Nephron (organoid): ENCODE measurements around the gene SIAH1.

Experiments
- H3K27ac Mint-ChIP-seq, 3 experiments: 2 replicates each; pipeline ENCODE4 v1.8.0; 2020; ENCODE audit warnings: mixed read lengths in 3 of 3, mild to moderate bottlenecking in 2 of 3, moderate library complexity in 1 of 3
- H3K27me3 Mint-ChIP-seq: 2 replicates; pipeline ENCODE4 v1.8.0; 2021; ENCODE audit warnings: low read depth, mild to moderate bottlenecking, moderate library complexity, mixed read lengths
- H3K36me3 Mint-ChIP-seq: 2 replicates; pipeline ENCODE4 v1.8.0; 2020; ENCODE audit warnings: low read depth, mixed read lengths
- H3K4me1 Mint-ChIP-seq: 2 replicates; pipeline ENCODE4 v1.8.0; 2020; ENCODE audit warnings: mixed read lengths
- H3K4me3 Mint-ChIP-seq, 3 experiments: 2 replicates each; pipeline ENCODE4 v1.8.0; 2020; ENCODE audit warnings: mild to moderate bottlenecking in 3 of 3, mixed read lengths in 3 of 3, moderate library complexity in 2 of 3
- H3K9me3 Mint-ChIP-seq: 2 replicates; pipeline ENCODE4 v1.8.0; 2020; ENCODE audit warnings: mixed read lengths
- TF ChIP-seq, protein P1 (sequence below), 3 experiments: fragments of 200-600 bp; sonication (generic); IDR thresholded peaks; one replicate each; pipeline ENCODE4 v1.5.0; 2021; ENCODE audit warnings: antibody characterized with exemption in 3 of 3; ENCODE audit not compliant: unreplicated experiment in 3 of 3

Gene SIAH1, protein sequence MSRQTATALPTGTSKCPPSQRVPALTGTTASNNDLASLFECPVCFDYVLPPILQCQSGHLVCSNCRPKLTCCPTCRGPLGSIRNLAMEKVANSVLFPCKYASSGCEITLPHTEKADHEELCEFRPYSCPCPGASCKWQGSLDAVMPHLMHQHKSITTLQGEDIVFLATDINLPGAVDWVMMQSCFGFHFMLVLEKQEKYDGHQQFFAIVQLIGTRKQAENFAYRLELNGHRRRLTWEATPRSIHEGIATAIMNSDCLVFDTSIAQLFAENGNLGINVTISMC

DNA sequence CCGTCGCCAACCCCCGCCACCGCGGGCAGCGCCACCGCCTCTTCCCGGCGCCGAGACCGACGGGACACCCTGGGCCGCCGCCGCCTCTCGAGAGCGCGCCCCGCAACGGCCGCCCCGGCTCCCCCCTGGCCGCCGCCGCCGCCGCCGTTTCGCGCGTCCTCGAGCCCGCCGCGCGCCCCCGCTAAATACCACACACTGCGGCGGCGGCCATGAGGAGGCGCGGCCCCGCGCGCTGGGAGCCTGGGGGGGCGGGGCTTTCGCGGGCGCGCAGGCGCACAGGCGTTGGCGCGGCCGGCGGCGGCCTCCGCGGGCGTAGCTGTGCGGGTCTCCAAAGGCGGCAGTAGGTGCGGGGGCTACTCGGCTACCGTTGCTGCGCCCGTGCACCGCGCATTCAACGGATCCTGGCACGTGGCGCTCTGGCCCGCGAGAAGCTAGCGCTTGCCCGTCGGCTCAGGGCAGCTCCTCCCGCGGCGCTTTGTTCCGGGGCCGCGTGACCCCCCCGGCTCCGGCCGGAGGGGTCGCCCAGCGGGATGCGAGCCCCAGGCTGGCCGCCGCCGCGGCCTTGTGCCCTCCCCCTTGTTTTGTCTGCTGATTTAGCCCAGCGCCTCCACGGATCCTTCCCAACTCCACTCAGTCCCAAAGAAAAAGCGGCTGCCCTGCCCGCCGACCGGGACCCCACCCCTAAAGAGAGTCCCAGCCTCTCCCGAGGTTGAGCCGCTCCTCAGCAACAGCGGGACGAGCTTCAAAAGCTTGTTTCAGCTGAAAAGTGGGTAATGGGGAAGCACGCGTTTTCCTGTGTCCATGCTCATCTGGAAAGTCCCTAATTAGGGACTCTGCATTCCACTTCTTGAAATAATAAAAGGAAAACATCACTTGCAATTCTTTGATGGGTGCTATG, at the start of gene SIAH1:
TSS of gene SIAH1 (minus strand) at position 161 of the 898 bp plus-strand sequence. CDS start 22,985 bp downstream, outside the sequence.
- Mint-ChIP-seq H3K4me3 (peak within 1 kb of the TSS; percentile 98), H3K36me3 (peaks cover 5% of the 10 kb centered on the region), H3K4me1 (peaks cover 24% of the 10 kb centered on the region), H3K27me3 (no peaks in the 10 kb centered on the region), H3K9me3 (peaks cover 2% of the 10 kb centered on the region), H3K27ac (peak within 1 kb of the TSS; percentile 99 to 100 (median 99))
- TF ChIP-seq, protein P1, sequence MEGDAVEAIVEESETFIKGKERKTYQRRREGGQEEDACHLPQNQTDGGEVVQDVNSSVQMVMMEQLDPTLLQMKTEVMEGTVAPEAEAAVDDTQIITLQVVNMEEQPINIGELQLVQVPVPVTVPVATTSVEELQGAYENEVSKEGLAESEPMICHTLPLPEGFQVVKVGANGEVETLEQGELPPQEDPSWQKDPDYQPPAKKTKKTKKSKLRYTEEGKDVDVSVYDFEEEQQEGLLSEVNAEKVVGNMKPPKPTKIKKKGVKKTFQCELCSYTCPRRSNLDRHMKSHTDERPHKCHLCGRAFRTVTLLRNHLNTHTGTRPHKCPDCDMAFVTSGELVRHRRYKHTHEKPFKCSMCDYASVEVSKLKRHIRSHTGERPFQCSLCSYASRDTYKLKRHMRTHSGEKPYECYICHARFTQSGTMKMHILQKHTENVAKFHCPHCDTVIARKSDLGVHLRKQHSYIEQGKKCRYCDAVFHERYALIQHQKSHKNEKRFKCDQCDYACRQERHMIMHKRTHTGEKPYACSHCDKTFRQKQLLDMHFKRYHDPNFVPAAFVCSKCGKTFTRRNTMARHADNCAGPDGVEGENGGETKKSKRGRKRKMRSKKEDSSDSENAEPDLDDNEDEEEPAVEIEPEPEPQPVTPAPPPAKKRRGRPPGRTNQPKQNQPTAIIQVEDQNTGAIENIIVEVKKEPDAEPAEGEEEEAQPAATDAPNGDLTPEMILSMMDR (IDR thresholded peaks at IDR 0.05; ENCODE audit: unreplicated experiment in 3 of 3): no peak

DNA sequence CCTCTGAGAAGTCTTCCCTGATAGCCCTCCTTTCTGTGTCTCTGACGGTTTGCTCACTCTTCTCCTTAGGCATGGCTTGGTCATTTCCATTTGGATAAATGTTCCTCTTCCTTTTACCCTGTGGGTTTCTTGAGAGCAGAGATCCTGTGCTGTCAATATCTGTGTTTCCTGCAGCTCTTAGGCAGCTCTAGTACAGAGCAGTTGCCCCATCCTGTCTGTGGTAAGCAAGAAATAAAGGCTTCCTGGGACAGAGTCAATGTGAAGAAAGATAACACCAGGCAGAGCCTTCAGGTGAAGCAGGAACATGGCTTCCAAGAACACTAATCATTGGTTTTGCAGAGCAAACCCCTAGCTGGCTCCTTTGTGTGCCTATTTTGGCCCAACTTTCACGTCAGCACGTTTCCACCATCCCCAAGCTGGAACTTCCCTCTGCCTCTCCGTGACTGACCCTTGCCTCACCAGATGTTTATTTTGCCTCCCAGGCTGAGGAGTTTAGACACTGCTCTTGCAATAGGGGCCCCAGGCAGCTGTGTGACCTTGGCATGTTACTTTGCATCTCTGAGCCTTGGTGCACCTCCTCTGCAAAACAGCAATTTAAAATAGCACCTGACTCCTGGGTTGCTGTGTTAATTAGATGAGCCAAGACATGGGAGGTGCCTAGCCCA, 49.6 kb upstream of the SIAH1 start:
- H3K4me3 Mint-ChIP-seq: no peak overlapping the region
- TF ChIP-seq, protein P1 (IDR thresholded peaks at IDR 0.05; ENCODE audit: unreplicated experiment in 3 of 3): no peak
- H3K27ac Mint-ChIP-seq: no peak overlapping the region
- no peaks in the 10 kb centered on the region for H3K27me3 Mint-ChIP-seq
- H3K36me3 Mint-ChIP-seq: no peaks in the 10 kb centered on the region
- no peaks in the 10 kb centered on the region for H3K9me3 Mint-ChIP-seq
- peaks cover 8% of the 10 kb centered on the region for H3K4me1 Mint-ChIP-seq

DNA sequence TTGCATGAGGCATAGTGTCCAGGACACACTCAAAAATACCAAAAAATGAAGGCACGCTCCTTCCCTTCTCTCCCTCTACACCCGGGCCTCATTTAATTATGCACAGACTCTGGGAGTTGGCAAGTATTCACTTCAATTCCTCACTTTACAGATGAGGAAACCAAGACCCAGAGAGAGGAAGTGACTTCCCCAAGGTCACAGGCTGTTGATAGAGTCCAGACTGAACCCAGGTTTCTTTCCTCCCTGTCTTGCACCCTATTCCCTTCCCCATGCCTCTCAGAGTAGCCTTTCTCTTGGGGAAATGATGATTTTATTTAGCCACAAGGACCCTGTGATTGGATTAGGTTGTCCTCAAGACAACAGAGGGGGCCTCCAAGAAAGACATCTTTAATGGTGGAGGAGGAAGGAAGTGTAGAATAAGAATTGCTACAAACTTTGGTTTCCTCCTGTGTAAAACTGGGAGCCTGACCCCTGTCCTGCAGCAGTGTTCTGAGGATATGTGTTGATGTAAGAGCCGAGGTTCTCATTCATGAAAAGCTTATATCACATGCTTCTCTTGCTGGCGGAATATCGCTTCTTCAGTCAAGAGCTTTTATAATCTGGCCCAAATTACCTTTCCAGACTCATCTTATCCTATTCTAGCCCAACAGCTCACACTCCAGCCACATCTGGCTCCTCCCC, 48.8 kb upstream of the SIAH1 start:
- TF ChIP-seq, protein P1 (IDR thresholded peaks at IDR 0.05; ENCODE audit: unreplicated experiment in 3 of 3): no peak
- no peaks in the 10 kb centered on the region for H3K9me3 Mint-ChIP-seq
- H3K4me3 Mint-ChIP-seq: no peak overlapping the region
- H3K27ac Mint-ChIP-seq: no peak overlapping the region
- H3K4me1 Mint-ChIP-seq: peaks cover 8% of the 10 kb centered on the region
- no peaks in the 10 kb centered on the region for H3K36me3 Mint-ChIP-seq
- no peaks in the 10 kb centered on the region for H3K27me3 Mint-ChIP-seq

DNA sequence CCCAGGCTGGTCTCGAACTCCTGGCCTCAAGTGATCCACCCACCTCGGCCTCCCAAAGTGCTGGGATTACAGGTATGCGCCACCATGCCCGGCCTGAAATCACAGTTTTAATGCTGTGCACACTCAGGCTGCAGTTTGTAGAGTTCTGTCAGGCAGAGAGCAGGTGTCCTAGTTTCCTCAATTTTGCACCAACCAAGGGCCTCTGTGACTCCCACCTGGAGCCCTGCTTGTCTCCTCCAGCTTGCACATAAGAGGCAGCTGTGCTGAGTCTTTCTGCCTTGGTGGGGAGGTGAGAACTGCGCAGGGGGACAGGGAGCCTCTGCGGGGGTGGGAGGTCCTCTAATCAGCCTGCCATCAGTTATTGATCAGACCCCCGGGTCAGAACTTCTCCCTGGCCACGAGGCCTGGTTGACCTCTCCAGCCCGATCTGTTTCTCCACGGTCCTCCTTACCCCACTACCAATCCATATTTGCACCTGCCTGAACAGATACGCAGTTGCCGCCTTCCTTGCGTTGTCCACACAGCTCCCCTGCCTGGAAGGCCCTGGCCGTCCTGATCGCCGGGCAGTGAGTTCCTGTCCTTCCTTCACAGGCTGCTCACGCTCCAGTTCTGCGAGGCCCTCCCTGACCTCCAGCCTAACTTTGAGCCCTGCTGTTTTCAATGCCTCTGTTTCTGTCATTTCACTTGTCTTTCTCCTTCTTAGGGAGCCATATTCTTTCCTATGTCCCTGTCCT, 48.1 kb upstream of the SIAH1 start:
- no peaks in the 10 kb centered on the region for H3K27me3 Mint-ChIP-seq

More for the DNA sequence above, 48.1 kb upstream of the SIAH1 start:
- TF ChIP-seq, protein P1 (IDR thresholded peaks at IDR 0.05; ENCODE audit: unreplicated experiment in 3 of 3): no peak
- peaks cover 8% of the 10 kb centered on the region for H3K4me1 Mint-ChIP-seq
- H3K36me3 Mint-ChIP-seq: no peaks in the 10 kb centered on the region
- peaks cover 2% of the 10 kb centered on the region for H3K9me3 Mint-ChIP-seq
- no peak overlapping the region for H3K4me3 Mint-ChIP-seq
- no peak overlapping the region for H3K27ac Mint-ChIP-seq
